Measurements from ENCODE around the gene PACSIN1. TPM values are rescaled to one million over a fixed set of nuclear protein-coding genes. Genes with fewer than 3 reads are reported as not detected.

Gene PACSIN1
- total and polyA plus RNA-seq, 2 donors: 0.20 to 0.32 TPM

DNA sequence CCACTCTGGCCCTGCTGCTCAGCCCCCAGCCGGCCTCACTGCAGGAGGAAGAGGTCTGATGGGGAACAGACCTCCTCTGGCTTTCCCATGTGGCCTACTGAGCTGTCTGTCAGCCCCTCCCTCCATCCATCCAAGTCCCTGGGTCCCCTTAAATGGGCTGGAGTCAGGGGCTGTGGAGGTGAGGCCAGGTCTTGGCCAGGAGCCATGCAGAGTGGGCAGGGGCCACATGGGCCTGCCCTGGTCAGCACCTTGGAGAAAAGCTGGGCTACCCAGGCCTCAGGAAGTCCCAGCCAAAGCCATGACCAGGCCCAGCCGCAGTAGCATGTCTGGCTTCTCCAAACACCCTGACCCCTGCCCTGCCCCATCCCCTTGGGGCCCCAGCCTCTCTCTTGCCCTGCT, 83.9 kb downstream of the PACSIN1 start:
- no peak overlapping the region for H3K4me3 ChIP-seq (ENCODE audit: low read depth, low read length)
- no peak for DNase-seq (ENCODE audit: extremely low spot score)
- WGBS: 85% methylated on average over 2 of the region's 2 CpGs
- H3K4me1 ChIP-seq (ENCODE audit: insufficient read depth): no peaks in the 10 kb centered on the region
- no peaks in the 10 kb centered on the region for H3K36me3 ChIP-seq (ENCODE audit: insufficient read depth)
- no peak overlapping the region for H3K27ac ChIP-seq (ENCODE audit: low read depth)

DNA sequence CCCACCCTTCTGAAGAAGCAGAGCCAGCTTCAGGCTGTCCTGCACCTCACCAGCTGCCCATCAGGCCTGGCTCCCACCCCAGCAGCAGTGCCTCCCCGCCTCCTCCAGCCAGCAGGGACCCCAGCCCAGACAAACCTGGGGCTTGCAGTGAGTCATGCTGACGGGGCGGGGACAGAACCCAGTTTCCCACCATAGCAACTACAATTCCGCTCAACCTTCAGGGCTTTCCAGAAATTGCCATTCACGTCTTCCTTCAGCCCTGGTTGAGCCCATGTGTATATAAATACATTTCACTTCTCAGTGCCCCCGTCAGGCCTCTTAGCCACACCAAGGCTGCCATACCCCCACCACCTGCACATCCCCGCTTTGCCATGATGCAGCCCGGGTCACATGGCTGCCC, 85.8 kb downstream of the PACSIN1 start:
- 94% methylated on average over 8 of the region's 8 CpGs for WGBS
- Histone ChIP-seq H3K36me3 (ENCODE audit: insufficient read depth) (no peaks in the 10 kb centered on the region), H3K4me1 (ENCODE audit: insufficient read depth) (no peaks in the 10 kb centered on the region), H3K4me3 (ENCODE audit: low read depth, low read length) (no peak overlapping the region), H3K27ac (ENCODE audit: low read depth) (no peak overlapping the region)
- DNase-seq (ENCODE audit: extremely low spot score): no peak

DNA sequence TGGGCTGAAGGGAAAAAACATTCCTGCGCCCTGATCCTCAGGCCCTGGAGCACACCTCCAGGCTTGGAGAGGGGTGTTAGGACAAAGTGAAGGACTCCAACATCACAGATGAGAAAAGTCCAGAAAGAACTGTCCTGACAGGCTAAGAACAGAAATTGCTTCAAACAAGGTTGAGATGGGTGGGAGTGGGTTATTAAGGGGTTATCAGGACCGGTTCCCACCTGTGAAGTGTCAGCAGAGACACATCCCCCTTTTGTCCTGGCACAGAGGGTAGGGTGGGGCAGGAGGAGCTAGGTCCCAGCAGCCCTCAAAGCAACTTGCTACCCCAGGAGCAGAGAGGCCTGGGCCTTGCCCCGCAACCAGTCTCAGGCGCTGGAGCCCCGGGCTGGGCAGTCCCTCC, 86.7 kb downstream of the PACSIN1 start:
- Histone ChIP-seq H3K27ac (ENCODE audit: low read depth) (no peak overlapping the region), H3K4me1 (ENCODE audit: insufficient read depth) (no peaks in the 10 kb centered on the region), H3K4me3 (ENCODE audit: low read depth, low read length) (no peak overlapping the region), H3K36me3 (ENCODE audit: insufficient read depth) (no peaks in the 10 kb centered on the region)
- no peak for DNase-seq (ENCODE audit: extremely low spot score)
- WGBS: 88% methylated on average over 5 of the region's 5 CpGs

DNA sequence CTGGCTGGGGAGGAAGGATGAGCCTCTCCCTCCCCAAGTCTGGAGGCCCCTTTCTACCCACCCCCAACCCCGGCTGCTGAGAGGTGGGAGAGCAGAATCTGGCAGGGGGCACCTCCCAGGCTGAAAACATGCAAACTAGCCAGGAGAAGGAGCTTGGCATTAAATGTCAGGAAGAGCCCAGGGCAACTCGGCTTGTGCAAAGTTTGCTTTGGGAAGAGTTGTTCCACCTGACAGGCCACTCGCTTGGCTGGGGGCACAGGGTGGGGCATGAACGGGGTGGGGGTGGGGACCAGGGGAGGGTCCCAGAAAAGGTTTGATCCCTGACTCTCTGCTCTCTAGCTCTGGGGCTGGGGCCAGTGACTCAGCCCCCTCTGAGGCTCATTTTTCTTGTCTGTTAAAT, 87.3 kb downstream of the PACSIN1 start:
- no peaks in the 10 kb centered on the region for H3K4me1 ChIP-seq (ENCODE audit: insufficient read depth)
- DNase-seq (ENCODE audit: extremely low spot score): no peak
- no peak overlapping the region for H3K4me3 ChIP-seq (ENCODE audit: low read depth, low read length)
- no peak overlapping the region for H3K27ac ChIP-seq (ENCODE audit: low read depth)
- WGBS: 82% methylated on average over 4 of the region's 4 CpGs
- no peaks in the 10 kb centered on the region for H3K36me3 ChIP-seq (ENCODE audit: insufficient read depth)

DNA sequence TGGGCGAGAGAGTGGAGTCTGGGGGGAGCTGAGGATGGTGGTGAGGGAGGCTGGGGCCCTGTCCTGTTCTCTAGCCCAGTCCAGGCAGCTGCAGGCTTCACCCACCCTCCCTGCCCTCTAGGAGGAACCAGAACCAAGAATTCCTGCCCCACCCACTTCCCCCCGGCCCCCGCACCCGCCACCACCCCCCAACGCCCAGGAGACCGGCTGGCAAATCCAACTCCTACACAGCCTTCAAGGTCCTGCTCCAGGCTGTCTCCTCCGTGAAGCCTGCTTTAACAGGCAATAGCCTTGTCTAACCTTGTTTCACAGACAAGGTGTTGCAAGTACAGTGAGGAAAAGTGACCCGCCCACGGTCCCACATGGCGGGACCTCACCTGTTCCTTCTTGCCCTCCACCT, 87.9 kb downstream of the PACSIN1 start:
- Histone ChIP-seq H3K4me3 (ENCODE audit: low read depth, low read length) (no peak overlapping the region), H3K4me1 (ENCODE audit: insufficient read depth) (no peaks in the 10 kb centered on the region), H3K27ac (ENCODE audit: low read depth) (no peak overlapping the region), H3K36me3 (ENCODE audit: insufficient read depth) (no peaks in the 10 kb centered on the region)
- no peak for DNase-seq (ENCODE audit: extremely low spot score)
- WGBS: 73% methylated on average over 10 of the region's 10 CpGs

DNA sequence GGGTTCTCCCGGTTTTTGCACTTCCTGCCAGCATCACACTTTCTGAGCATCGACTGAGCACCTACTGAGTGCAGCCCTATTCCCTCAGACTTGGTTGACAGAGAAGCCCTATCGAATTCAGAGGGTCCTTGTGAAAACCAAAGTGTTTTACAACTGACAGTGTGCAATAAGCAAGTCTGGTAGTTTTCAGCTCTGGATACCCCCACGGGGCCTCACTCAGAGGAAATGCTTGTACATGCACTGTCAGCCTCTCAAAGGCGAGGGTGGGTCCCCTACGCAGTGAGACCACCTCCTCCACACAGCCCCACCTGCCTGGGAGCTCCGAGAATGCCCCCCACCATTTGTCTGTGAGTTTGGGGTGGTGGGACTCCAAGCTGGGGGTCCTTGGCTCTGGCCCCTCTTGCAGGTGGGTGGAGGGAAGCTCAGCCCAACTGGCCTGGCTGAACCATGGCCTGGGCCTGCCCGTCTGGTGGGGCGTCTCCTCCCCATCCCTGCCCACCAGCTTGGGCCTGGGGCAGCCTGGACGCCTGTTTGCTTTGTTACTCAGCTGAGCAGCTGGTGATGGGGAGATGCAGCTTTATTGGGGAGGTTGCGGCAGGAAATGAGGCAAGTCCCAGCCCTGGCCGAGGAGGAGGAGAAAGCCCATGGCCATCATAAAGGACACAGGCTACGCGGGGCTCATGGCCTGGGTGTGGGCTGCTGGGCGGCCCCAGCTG, 88.6 kb downstream of the PACSIN1 start:
- H3K4me3 ChIP-seq (ENCODE audit: low read depth, low read length): no peak overlapping the region
- H3K36me3 ChIP-seq (ENCODE audit: insufficient read depth): no peaks in the 10 kb centered on the region
- no peaks in the 10 kb centered on the region for H3K4me1 ChIP-seq (ENCODE audit: insufficient read depth)
- 42% methylated on average over 15 of the region's 15 CpGs for WGBS
- H3K27ac ChIP-seq (ENCODE audit: low read depth): no peak overlapping the region
- no peak for DNase-seq (ENCODE audit: extremely low spot score)

DNA sequence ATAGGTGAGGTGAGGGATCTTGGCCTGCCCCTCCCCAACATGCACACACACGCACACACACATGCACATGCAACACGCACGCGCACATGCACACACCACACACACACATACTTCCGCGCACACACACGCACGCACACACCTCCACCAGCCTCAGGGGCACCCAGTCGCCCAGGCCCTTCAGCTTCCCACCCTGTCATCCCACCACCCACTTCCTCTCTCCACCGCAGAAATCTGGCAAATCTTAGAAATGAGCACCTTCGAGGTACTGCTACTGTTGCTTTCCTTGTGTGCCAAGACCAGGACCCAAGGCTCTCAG, 89.1 kb downstream of the PACSIN1 start:
- Histone ChIP-seq H3K27ac (ENCODE audit: low read depth) (no peak overlapping the region), H3K4me3 (ENCODE audit: low read depth, low read length) (no peak overlapping the region)
- WGBS: 85% methylated on average over 11 of the region's 11 CpGs

DNA sequence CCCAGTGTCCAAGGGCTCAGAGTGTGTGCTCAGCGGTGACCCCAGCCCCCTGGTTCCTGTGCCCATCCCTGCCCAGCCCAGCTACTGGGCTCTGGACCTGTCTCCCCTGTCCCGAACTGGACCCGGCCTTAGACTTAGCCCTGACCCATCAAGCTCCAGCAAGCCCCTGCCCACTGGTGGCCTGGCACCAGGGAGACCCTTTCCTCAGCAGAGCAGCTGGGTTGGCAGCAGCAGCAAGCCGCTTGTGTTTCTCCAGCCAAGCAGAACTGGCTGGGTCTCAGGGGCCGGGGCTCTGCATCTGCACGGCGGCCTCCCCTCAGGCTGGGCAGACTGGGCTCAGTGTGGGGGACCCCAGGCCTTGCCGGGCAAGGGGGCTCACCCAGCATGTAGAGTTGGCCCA, 89.5 kb downstream of the PACSIN1 start:
- Histone ChIP-seq H3K36me3 (ENCODE audit: insufficient read depth) (no peaks in the 10 kb centered on the region), H3K4me3 (ENCODE audit: low read depth, low read length) (no peak overlapping the region), H3K27ac (ENCODE audit: low read depth) (no peak overlapping the region), H3K4me1 (ENCODE audit: insufficient read depth) (no peaks in the 10 kb centered on the region)
- WGBS: 89% methylated on average over 8 of the region's 8 CpGs
- DNase-seq (ENCODE audit: extremely low spot score): no peak

More for the DNA sequence above, 89.1 kb downstream of the PACSIN1 start:
- no peaks in the 10 kb centered on the region for H3K4me1 ChIP-seq (ENCODE audit: insufficient read depth)
- no peaks in the 10 kb centered on the region for H3K36me3 ChIP-seq (ENCODE audit: insufficient read depth)
- DNase-seq (ENCODE audit: extremely low spot score): no peak

DNA sequence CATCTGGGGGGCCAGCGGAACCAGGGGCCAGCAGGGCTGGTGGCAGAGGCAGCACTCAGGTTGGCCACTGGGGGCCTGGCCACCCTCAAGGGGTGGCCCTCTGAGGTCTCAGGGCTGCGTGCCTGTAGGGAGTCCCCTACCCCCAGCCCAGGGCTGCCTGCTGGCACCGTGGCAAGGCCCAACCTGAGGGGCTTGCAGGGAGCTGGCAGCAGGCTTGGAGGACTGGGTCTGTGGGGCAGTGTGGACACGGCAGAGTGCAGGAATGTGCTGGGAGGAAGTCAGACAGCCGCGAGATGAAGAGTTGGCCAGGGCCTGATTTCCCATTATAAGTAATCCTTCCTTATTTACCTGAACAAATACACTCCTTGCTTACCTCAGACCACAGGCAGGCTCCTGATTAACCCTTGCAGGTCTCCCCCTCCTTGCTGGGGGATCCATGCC, 90.2 kb downstream of the PACSIN1 start, which contains the start of gene SPDEF:
SPDEF (minus strand) TSS at position 299 of the 441 bp plus-strand sequence. CDS start 11,874 bp downstream, outside the sequence.
- H3K4me1 ChIP-seq (ENCODE audit: insufficient read depth): no peaks in the 10 kb centered on the region
- H3K4me3 ChIP-seq (ENCODE audit: low read depth, low read length): no peak within 1 kb of the TSS
- no peaks in the 10 kb centered on the region for H3K36me3 ChIP-seq (ENCODE audit: insufficient read depth)
- no peak within 1 kb of the TSS for H3K27ac ChIP-seq (ENCODE audit: low read depth)
- WGBS: 51% methylated on average over 6 of the region's 6 CpGs
- no peak for DNase-seq (ENCODE audit: extremely low spot score)

DNA sequence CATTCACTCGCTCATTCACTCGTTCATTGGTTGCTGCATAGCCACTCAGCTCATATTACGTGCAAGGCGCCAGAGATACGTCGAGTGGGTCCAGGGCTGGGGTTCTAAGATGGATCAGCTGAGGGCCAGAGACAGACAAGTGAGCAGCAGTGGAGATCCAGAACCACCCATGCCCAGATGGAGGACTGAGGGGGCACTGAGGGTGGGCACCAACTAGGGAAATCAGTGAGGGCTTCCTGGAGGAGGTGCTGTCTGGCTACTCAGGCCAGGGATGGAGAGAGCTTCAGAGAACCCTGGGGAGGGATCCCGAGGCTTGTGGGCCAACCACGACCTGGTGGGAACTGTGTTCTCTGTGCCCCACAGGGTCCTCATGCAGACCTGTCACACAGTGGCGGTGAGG, 90.6 kb downstream of the PACSIN1 start:
- no peak overlapping the region for H3K4me3 ChIP-seq (ENCODE audit: low read depth, low read length)

DNA sequence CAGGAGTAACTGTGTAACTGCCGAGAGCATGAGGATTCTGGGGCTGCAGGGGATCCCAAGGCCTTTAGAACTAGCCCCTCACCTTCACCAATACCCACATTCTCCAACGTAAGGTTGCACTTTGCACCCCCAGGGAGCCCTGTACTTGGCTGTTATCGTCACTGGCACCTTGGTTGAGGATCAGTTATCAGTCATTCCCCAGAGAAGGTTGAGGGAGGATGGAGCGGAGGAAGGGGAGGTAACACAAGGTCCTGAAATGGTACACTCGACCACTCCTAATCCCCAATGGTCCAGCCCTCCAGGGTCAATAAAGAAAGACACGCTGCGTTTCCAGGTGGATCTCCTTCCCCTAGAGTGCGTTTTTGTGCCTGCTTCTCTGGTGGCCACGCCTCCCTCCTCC, 91.4 kb downstream of the PACSIN1 start:
- Histone ChIP-seq H3K4me1 (ENCODE audit: insufficient read depth) (no peaks in the 10 kb centered on the region), H3K36me3 (ENCODE audit: insufficient read depth) (no peaks in the 10 kb centered on the region), H3K27ac (ENCODE audit: low read depth) (no peak overlapping the region), H3K4me3 (ENCODE audit: low read depth, low read length) (no peak overlapping the region)
- DNase-seq (ENCODE audit: extremely low spot score): no peak
- WGBS: 74% methylated on average over 9 of the region's 9 CpGs

More for the DNA sequence above, 90.6 kb downstream of the PACSIN1 start:
- no peak for DNase-seq (ENCODE audit: extremely low spot score)
- no peaks in the 10 kb centered on the region for H3K4me1 ChIP-seq (ENCODE audit: insufficient read depth)
- no peaks in the 10 kb centered on the region for H3K36me3 ChIP-seq (ENCODE audit: insufficient read depth)
- 80% methylated on average over 9 of the region's 9 CpGs for WGBS
- H3K27ac ChIP-seq (ENCODE audit: low read depth): no peak overlapping the region

DNA sequence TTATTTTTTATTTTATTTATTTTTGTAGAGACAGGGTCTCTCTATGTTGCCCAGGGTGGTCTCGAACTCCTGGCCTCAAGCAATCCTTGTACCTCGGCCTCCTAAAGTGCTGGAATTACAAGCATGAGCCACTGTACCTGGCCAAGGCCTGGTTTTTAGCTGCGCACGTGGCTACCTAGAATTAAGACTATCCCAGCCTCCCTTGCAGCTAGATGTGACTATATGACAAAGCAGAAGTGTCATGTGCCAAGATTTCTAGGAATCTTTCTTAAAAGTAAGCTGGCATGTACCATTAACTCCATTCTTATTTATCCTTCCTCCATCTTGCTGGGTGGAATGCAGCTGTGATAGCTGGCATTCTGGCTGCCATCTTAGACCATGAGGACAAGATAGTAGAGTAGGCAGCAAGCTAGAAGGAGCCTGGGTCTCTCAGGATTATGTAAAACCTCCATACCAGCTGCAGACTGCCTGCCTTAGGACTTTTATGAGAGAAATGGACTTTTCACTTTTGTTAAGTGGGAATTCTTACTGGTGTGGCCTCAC, 92.4 kb downstream of the PACSIN1 start:
- Histone ChIP-seq H3K27ac (ENCODE audit: low read depth) (no peak overlapping the region), H3K36me3 (ENCODE audit: insufficient read depth) (no peaks in the 10 kb centered on the region), H3K4me1 (ENCODE audit: insufficient read depth) (no peaks in the 10 kb centered on the region), H3K4me3 (ENCODE audit: low read depth, low read length) (no peak overlapping the region)
- WGBS: 96% methylated on average over 4 of the region's 4 CpGs
- DNase-seq (ENCODE audit: extremely low spot score): no peak

DNA sequence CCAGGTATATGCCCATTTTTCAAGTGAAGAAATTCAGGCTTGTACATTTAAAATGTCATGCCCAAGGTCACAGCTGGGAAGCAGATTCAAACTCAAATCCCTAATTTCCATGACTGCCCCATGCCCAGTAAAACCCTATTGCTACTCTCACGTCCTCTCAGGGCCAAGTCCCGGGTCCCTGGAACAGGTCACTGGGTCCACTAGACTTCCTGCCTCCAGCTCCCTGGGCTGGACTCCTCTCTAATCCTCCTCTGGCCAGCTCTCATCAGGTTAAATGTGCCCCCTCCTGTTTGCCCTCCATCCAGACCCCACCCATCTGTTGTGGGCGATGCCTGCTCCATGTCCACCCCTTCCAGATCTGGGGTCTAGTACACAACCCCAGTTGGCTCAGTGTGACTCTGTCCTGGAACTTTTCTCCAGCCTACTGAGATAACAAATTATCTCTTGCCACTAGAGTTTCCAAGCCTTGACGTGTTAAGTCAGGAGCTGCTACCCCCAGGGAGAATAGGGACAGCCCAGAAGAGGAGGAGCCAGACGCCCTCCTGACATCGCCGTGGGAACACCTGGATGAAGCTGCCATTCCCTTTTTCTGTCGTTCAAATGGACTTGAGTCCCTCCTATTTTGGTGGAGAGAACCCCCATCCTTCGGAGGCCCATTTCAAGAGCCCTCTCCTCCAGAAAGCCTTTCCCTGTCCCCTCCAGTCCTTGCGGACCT, 93.9 kb downstream of the PACSIN1 start:
- Histone ChIP-seq H3K4me3 (ENCODE audit: low read depth, low read length) (no peak overlapping the region), H3K27ac (ENCODE audit: low read depth) (no peak overlapping the region), H3K4me1 (ENCODE audit: insufficient read depth) (no peaks in the 10 kb centered on the region), H3K36me3 (ENCODE audit: insufficient read depth) (no peaks in the 10 kb centered on the region)
- 72% methylated on average over 10 of the region's 10 CpGs for WGBS
- DNase-seq (ENCODE audit: extremely low spot score): no peak

Measured in urinary bladder (tissue), 4 donors.